ENCODE results near the gene WSCD2.
"Not testable (repeated sequence)": the region's sequence is repeated elsewhere in the genome, so short reads cannot be mapped to it uniquely, and the experiment has no call there.

The WSCD2 gene

GRCh38 chr12:108198043-108198442 lies 69.0 kb downstream of the WSCD2 start:
- DNase-seq (ENCODE audit: low read depth) = no peak

DNA sequence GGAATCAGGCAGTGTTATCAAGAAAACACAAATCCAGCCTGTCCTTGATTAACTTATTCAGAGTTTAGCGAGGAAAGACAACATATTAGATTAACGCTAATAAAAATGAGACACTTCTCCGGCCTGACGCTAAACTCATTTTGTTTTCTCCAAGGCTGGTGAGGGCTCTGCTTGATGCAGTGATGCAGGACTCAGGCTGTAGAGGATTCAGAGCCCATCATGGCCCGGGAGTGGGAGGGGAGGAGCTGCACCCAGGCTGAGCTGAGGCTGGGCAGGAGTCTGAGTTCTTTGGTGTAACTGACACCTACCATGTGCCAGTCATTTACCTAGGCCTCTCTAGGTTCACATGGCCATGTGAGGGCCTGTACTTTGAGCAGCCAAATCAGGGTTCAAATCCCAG lies 70.0 kb downstream of the WSCD2 start:
- no peak for DNase-seq (ENCODE audit: low read depth)

DNA sequence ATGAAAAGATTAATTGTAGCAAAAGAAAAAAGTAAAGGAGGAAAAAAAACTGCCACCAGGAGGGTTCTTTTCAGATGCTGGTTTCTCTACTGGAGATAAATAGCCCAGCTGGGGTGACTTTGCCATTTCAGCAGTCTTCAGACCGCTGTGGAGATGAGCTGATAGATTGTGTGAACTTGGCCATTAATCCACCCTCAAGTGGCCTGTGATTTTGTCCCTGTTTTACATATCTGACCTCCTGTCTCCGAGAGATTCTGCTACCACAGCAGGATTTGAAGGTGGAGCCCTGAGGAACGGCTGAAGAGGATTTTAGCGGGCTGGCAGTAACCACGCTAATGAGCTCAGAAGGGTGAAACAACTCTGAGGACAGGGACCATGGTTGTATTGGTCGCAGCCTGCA lies 72.7 kb downstream of the WSCD2 start:
- DNase-seq (ENCODE audit: low read depth) = no peak

DNA sequence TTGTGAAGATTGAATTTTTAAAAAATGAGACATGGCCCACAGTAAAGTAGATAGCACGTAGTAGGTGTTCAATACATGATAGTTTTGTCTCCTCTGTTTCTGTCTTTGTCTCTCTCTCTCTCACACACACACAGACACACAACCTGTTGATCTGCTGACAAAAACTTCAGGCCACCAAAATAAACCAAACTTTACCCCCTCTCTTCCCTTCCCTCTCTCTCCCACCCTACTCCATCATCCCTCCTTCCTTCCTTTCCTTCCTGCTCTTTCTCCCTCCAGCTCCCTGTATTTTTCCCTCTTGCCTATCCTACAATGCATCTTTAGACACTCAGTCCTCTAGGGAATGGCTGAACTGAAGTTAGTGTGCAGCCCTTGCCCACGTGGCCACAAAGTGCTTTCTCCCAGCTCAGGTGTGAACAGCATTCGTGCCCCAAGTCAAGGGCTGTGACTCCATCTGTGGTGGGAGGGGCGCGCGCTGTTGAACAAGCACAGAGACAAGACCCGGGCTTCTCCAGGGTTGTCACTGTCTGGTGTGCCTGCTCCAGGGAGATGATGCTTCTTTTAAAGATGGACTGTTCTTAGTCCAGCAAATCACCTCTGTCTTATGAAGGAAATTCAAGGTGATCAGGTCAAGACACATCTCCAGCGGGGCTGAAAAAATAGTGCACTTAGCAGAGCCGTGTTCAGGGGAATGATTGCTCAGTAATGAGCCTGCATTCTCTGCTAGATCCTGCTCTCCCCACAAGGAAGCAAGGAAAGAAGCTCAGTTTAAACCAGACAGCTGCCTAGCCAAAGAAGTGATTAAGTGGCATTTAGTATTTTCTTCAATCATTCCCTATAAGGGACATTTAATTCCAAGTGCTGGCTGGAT lies 75.3 kb downstream of the WSCD2 start:
- DNase-seq (ENCODE audit: low read depth) = no peak

DNA sequence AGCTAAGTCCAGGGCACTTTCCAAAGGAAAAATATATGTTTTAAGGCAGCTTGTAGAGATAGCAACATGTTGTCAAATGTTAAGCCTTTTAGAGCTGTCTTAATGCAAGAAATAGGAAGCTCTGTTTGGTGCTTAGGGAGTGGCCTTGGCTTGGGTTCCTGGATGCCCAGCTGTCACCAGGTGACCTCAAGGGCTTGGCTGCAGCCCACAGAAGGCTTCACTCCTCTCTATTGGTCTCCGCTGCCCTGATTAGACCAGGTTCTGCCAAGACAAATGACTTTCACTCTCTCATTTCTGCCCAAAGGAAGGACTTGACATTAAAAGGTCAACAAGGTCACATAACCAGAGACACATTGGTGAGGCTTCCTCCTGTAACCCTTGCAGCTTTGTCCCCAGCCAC lies 76.8 kb downstream of the WSCD2 start:
- DNase-seq (ENCODE audit: low read depth) = no peak

DNA sequence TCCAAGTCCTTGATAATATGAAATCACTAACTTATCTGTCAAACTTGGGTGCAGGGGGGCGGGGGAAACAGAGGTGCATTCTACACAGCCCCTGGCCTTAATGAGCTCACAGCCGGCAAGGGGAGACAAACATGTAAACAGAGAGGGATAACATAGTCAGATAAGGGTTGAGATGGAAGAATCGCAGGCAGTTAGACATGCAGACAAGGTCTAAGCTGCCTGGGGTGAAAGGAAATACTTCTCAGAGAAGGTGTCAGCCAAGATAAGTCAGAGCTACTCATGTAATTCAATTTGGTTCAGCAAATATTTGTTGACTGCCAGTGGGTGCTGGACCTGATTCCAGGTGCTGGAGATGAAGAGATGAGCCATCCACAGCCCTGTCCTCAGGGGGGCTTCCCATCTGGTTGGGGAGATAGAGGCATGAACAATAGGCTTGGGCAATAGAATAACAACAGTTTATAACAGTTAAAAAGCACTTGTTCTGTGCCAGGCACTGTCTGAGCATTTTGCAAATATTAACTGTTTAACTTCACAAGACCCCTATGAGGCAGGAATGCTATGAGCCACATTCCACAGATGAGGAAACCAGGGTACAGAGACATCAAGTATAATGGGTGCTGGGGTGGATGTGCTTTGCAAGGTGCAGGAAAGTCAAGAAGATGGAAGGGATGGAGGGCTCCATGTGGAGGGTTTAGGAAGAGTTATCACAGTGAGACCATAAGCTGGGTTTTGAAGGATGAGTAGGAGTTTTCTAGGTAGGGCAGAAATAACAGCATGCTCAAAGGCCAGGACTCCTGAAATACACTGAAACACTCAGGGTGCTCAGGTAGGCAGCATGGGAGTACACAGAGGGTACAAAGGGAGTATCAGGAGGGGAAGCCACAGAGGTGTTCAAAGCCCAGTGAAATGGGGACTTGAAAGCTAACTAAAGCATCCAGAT lies 79.0 kb downstream of the WSCD2 start:
- DNase-seq (ENCODE audit: low read depth) = no peak

DNA sequence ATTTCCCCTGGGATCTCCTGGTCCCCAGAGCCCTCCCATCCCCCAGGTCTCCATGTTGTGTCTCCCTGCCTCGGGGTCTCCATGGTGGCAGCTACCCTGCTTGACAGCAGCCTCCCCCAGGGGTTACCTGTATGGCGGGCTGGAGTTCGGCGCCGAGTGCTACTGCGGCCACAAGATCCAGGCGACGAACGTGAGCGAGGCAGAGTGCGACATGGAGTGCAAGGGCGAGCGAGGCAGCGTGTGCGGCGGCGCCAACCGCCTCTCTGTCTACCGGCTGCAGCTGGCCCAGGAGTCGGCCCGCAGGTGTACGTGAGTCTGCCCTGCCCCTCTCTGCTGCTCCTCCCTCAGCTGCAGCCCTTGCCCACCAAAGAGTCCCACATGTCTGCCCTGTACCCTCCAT lies 80.9 kb downstream of the WSCD2 start:
- DNase-seq (ENCODE audit: low read depth) = no peak

- no peak for DNase-seq (ENCODE audit: low read depth)
Observed at GRCh38 chr12:108211157-108211556, 82.1 kb downstream of the WSCD2 start.

DNA sequence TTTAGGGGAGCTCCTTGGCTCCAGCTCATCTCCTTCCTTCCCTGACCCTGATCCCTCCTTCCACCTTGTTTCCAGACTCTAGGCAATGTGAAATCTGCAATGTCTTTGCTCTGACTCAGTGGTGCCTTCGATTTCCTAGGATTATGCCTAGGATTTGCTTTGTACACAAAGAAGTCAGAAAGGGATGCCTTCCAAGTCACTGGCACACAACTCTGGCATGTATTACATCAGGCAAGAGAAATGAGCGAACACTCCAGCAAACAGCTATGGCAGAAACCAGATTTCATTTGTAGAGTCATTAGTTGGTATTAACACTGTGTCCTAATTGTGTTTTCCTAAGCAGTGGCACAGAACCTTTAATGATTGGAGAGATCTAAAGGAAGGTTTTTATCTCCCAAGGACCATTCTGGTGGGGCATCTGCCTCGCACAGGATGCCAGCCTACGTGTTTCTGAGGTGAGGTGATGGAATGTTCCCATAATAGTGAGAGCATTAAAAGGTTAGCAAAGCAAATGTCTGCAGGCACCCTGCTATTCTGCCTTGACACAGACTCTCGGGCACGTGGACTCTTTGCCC lies 84.9 kb downstream of the WSCD2 start:
- no peak for DNase-seq (ENCODE audit: low read depth)

- DNase-seq (ENCODE audit: low read depth) = no peak
Observed at GRCh38 chr12:108214486-108214885, 85.4 kb downstream of the WSCD2 start.

- no peak for DNase-seq (ENCODE audit: low read depth)
Observed at GRCh38 chr12:108215458-108215857, 86.4 kb downstream of the WSCD2 start.

DNA sequence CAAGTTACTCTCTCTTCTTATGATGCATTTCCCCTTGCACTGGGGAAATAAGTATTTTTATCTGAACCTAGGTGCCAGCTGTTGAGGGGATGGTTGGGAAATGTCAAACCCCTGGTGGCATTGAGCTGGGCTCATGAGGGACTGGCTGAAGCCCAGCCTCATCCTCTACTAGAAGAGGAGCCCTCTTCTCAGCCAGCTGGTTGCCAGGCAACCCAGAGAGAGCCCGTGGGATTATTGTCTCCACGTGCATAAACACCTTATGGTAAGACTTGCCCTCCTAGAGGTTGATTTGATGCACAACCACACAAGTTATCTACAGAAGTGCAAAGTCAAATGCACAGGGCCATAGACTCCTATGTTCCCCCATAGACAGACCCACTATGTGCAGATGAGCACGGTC lies 89.8 kb downstream of the WSCD2 start:
- DNase-seq (ENCODE audit: low read depth) = no peak

- DNase-seq (ENCODE audit: low read depth) = not testable (repeated sequence)
Observed at GRCh38 chr12:108225101-108225500, 96.0 kb downstream of the WSCD2 start.

GRCh38 chr12:108226866-108227265 lies 97.8 kb downstream of the WSCD2 start:
- no peak for DNase-seq (ENCODE audit: low read depth)

DNA sequence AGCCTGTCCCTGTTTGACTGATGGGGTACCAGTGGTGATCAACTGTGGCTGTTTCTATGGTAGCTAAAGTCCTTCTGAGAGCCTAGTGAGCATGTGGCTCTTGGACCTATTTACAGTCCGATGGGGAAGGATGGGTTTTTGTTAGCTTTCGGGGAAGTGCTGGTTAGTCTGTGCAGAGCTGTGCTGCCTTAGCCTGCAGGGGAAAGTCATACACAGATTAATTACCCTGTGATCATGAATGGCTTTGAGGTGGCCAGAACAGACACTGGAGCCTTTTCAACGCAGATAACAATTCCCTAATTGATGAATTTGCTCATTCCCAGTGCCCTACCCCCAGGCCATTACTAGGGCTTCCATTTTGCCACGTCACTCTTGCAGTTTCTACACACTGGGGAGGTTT lies 99.7 kb downstream of the WSCD2 start:
- DNase-seq (ENCODE audit: low read depth) = no peak

DNA sequence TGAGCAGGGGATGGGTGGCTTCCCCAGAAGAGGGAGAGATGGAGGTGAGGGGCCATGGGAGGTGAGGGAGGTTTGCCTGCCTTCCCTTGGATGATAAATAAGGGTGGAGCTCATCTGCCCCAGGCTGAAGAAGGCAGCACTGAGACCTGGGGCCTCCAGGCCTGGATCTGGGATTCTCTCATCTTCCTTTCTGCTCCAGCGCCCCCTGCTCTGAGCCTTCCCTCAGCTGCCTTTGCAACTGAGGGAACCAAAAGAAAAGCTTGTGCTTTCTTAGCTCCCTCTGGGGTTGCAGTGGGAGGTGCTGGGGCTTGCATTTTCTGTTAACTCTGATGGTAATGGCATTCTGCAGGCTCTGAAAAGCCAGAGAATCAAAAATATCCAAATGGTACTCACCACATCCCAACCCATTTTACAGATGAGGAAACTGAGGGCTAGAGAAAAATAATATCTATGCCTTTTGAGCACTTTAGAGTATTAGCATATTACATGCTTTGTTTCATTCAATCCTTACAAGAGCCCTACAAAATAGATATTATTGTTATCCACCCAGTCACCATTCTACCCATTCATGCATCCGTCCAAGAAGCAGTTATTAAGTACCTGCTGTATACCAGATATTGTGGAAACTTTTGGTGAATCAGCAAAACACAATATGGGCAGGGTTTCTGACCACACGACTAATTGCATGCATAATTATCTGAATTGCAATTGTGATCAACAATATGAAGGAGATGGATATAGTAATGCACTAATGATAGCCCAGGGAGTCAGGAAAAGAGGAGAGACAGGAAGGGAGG lies 102.2 kb downstream of the WSCD2 start:
- no peak for DNase-seq (ENCODE audit: low read depth)

GRCh38 chr12:108231909-108232434 lies 102.9 kb downstream of the WSCD2 start:
- no peak for DNase-seq (ENCODE audit: low read depth)

- DNase-seq (ENCODE audit: low read depth) = no peak
Observed at GRCh38 chr12:108232565-108232964, 103.5 kb downstream of the WSCD2 start.

- peak; percentile 24 for DNase-seq (ENCODE audit: low read depth)
Observed at GRCh38 chr12:108234158-108234557, 105.1 kb downstream of the WSCD2 start.

- no peak for DNase-seq (ENCODE audit: low read depth)
Observed at GRCh38 chr12:108235197-108235984, 106.3 kb downstream of the WSCD2 start.

- no peak for DNase-seq (ENCODE audit: low read depth)
Observed at GRCh38 chr12:108235985-108236263, 106.8 kb downstream of the WSCD2 start.
